ENCODE data around the gene TRERF1. TPM values are rescaled to one million over a fixed set of nuclear protein-coding genes. Genes with fewer than 3 reads are reported as not detected.

Gene TRERF1
- total and polyA plus RNA-seq, 2 of the 8 experiments (the other 6 are each of a cell fraction or from before 2014, with no cell fraction given) = 10.8 to 21.5 TPM

GRCh38 chr6:42372699-42373098 is 79.0 kb downstream of the TRERF1 start:
- Histone ChIP-seq H2AFZ (ENCODE audit: low read length) (no peak overlapping the region), H2BK5ac (ENCODE audit: low read depth, low read length) (no peak overlapping the region), H3K4me1 (replicated peaks in 1 of 4; ENCODE audit: control insufficient read depth in 3 of 4, insufficient read depth in 4 of 4, low read length in 3 of 4) (no peaks in the 10 kb centered on the region; a peak in 3 of 7 replicates), H3K79me2 (ENCODE audit: control insufficient read depth in 1 of 2, insufficient read depth in 2 of 2, low read length in 2 of 2) (peaks cover 0 to 70% of the 10 kb centered on the region in 2 experiments; a peak in 3 of 4 replicates), H2BK20ac (ENCODE audit: low read length) (no peak overlapping the region), H3K27me3 (replicated peaks in 1 of 4; ENCODE audit: control insufficient read depth in 3 of 4, extremely low read depth in 1 of 4, insufficient read depth in 3 of 4, low read length in 3 of 4) (no peaks in the 10 kb centered on the region), H3K23ac (ENCODE audit: insufficient read length) (no peak overlapping the region), H3K4me3 (ENCODE audit: extremely low read depth in 1 of 4, insufficient read depth in 2 of 4, low read depth in 3 of 4, low read length in 4 of 4) (no peak overlapping the region), H3K79me1 (ENCODE audit: low read depth, low read length) (peaks cover 23% of the 10 kb centered on the region), H2AK5ac (ENCODE audit: low read depth, low read length) (no peak overlapping the region), H3K56ac (replicated peaks; ENCODE audit: insufficient read length, low read depth, low read length) (no peak overlapping the region), H3K9me3 (ENCODE audit: insufficient read depth in 2 of 2, low read depth in 1 of 2, low read length in 1 of 2) (no peaks in the 10 kb centered on the region), H2BK12ac (ENCODE audit: low read depth, low read length) (no peak overlapping the region), H3K36me3 (ENCODE audit: control insufficient read depth in 2 of 4, insufficient read depth in 4 of 4, low read length in 3 of 4) (no peaks in the 10 kb centered on the region), H4K20me1 (replicated peaks in 1 of 2; ENCODE audit: control insufficient read depth in 1 of 2, insufficient read depth in 2 of 2, low read length in 2 of 2) (peaks cover 5 to 10% of the 10 kb centered on the region in 2 experiments), H3K18ac (ENCODE audit: extremely low read depth, low read length) (no peak overlapping the region), H4K5ac (ENCODE audit: insufficient read length, low read depth, low read length) (no peak overlapping the region), H3K14ac (ENCODE audit: insufficient read length) (no peak overlapping the region), H3K4ac (replicated peaks; ENCODE audit: insufficient read length, low read depth, low read length) (no peak overlapping the region), H2BK15ac (ENCODE audit: low read length) (no peak overlapping the region), H3K23me2 (ENCODE audit: low read depth, low read length) (no peaks in the 10 kb centered on the region; the same call in 1 of the 2 replicates), H3K9ac (replicated peaks in 1 of 4; ENCODE audit: extremely low read depth in 1 of 4, low read depth in 3 of 4, low read length in 3 of 4) (no peak overlapping the region), H4K8ac (ENCODE audit: extremely low read depth, insufficient read depth, low read length) (peak overlapping the region; percentile 30; the same call in 1 of the 2 replicates), H3K27ac (ENCODE audit: low read depth, low read length) (no peak overlapping the region), H3K4me2 (ENCODE audit: insufficient read depth in 1 of 2, low read depth in 2 of 2, low read length in 2 of 2) (no peak overlapping the region), H2BK120ac (replicated peaks; ENCODE audit: low read depth, low read length) (no peak overlapping the region), H4K91ac (replicated peaks; ENCODE audit: insufficient read length, low read length) (no peak overlapping the region)
- POLR2A ChIA-PET (ENCODE audit: partially characterized antibody) = interaction anchor here (1.7 kb wide), 1 partner anchor 14 kb away, joined by 4 read pairs; no protein-coding TSS in a partner anchor
- DNase-seq (ENCODE audit: low read depth in 1 of 2, low spot score in 2 of 2) (no peak), FAIRE-seq (no peak)
- CTCF ChIA-PET (ENCODE audit: partially characterized antibody) = interaction anchor here (1.3 to 1.6 kb wide), 3 partner anchors 47 to 88 kb away, joined by 3 to 6 read pairs (median 3); no protein-coding TSS in a partner anchor
- no peak for TF ChIP-seq ATF2 (IDR thresholded peaks at IDR 0.05; ENCODE audit: low read length)
- TF ChIP-seq RBBP5 (IDR thresholded peaks at IDR 0.05; ENCODE audit: borderline replicate concordance, low read depth, low read length) = no peak
- TF ChIP-seq KDM5A (IDR thresholded peaks at IDR 0.05; ENCODE audit: low read length) = no peak
- no peak for TF ChIP-seq CHD2 (IDR thresholded peaks at IDR 0.05; ENCODE audit: low read length)
- no peak for TF ChIP-seq SRF (IDR thresholded peaks at IDR 0.05; ENCODE audit: low read depth, low read length)
- no peak for TF ChIP-seq HDAC6 (IDR thresholded peaks at IDR 0.05; ENCODE audit: low read depth, low read length)
- no peak for TF ChIP-seq CTBP2 (IDR thresholded peaks at IDR 0.05; ENCODE audit: borderline replicate concordance, insufficient read depth, insufficient read length, low read length)
- no peak for TF ChIP-seq TAF1 (IDR thresholded peaks at IDR 0.05; ENCODE audit: low read depth, low read length)
- TF ChIP-seq YY1 (IDR thresholded peaks at IDR 0.05; ENCODE audit: low read depth, low read length) = no peak
- no peak for TF ChIP-seq SAP30 (IDR thresholded peaks at IDR 0.05; ENCODE audit: insufficient read depth, insufficient replicate concordance, low read length)
- TF ChIP-seq EGR1 (IDR thresholded peaks at IDR 0.05; ENCODE audit: borderline replicate concordance, low read depth, low read length) = no peak
- 93% methylated on average over 4 of the region's 4 CpGs; no CpG with 5 or more reads in 1 of the 2 experiments for WGBS, 2 experiments (ENCODE audit: extremely low coverage in 1 of 2, insufficient coverage in 1 of 2, insufficient read length in 1 of 2, insufficient replicate concordance in 2 of 2, low coverage in 1 of 2, low lambda C conversion rate in 2 of 2, missing lambda C conversion rate in 1 of 2)

All from H1 (cell line).